ENCODE data around the gene MT2A. TPM values are rescaled to one million over a fixed set of nuclear protein-coding genes. Genes with fewer than 3 reads are reported as not detected.

MT2A gene
- total RNA-seq, 1 donor, result 114 TPM

- H3K4me3 ChIP-seq (ENCODE audit: low read depth, low read length), result peak overlapping the region; percentile 46
- TF ChIP-seq CTCF (IDR thresholded peaks at IDR 0.05; ENCODE audit: insufficient read depth, low read length), result no peak
- peak; percentile 92 for DNase-seq (ENCODE audit: low read depth)
Measured at GRCh38 chr16:56606476-56607108, 1.8 kb upstream of the MT2A start.

- no peak for TF ChIP-seq CTCF (IDR thresholded peaks at IDR 0.05; ENCODE audit: insufficient read depth, low read length)
- peak; percentile 97 for DNase-seq (ENCODE audit: low read depth)
- H3K4me3 ChIP-seq (ENCODE audit: low read depth, low read length), result peak overlapping the region; percentile 46
Measured at GRCh38 chr16:56607109-56607618, 1.2 kb upstream of the MT2A start.

- DNase-seq (ENCODE audit: low read depth), result no peak
- no peak for TF ChIP-seq CTCF (IDR thresholded peaks at IDR 0.05; ENCODE audit: insufficient read depth, low read length)
- H3K4me3 ChIP-seq (ENCODE audit: low read depth, low read length), result peak overlapping the region; percentile 54
Measured at GRCh38 chr16:56607675-56608042, 725 bp upstream of the MT2A start.

DNA sequence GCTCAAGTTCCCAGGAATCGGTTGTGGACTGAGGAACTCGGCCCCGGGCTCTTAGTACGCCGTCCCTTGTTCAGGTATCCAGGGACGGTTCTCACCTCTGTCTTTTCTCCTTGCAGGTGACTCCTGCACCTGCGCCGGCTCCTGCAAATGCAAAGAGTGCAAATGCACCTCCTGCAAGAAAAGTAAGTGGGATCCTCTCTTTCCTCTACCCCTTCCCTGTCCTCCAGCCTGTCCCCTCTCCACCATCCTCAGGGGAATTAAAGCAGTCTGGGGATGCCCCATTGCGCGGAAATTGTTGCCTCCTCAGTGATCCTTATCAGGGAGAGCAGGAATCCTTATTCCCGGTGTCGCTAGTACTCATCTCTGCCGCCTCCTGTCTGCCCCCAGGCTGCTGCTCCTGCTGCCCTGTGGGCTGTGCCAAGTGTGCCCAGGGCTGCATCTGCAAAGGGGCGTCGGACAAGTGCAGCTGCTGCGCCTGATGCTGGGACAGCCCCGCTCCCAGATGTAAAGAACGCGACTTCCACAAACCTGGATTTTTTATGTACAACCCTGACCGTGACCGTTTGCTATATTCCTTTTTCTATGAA, 585 bp downstream of the MT2A start:
- no peak for TF ChIP-seq CTCF (IDR thresholded peaks at IDR 0.05; ENCODE audit: insufficient read depth, low read length)
- H3K4me3 ChIP-seq (ENCODE audit: low read depth, low read length), result peak overlapping the region; percentile 76
- DNase-seq (ENCODE audit: low read depth), result peak; percentile 21

- peak; percentile 88 for DNase-seq (ENCODE audit: low read depth)
- H3K4me3 ChIP-seq (ENCODE audit: low read depth, low read length), result peak overlapping the region; percentile 76
- TF ChIP-seq CTCF (IDR thresholded peaks at IDR 0.05; ENCODE audit: insufficient read depth, low read length), result no peak
Measured at GRCh38 chr16:56609463-56609921, 1.1 kb downstream of the MT2A start.

DNA sequence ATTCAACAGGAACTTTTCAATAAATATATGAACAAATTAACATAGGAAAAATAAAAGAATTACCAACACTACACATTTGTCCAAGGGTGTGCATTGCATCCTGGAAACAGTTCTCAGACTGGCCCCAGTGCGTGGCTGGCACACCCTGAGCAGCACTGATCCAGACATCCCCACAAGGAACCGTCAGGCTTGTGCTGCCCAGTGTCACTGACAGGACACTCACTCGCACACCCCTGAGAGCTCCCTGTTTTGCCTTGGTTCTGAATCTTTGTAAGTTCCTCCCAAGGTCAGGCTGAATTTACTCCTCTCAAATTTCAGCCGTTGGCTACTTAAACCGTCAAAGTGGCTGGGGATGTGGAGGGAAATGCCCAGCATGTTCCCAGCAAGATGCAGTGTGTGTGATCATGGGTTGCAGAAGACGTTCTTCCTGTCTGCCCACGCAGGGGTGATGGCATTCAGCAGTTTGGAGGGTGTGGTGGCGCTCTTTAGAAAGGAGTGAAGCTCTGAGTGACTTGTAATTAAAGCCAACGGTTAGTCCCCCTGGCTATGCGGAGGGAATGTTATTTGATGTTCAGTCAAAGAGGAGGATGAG, 1.7 kb downstream of the MT2A start:
- peak; percentile 90 for DNase-seq (ENCODE audit: low read depth)
- no peak for TF ChIP-seq CTCF (IDR thresholded peaks at IDR 0.05; ENCODE audit: insufficient read depth, low read length)

More for the DNA sequence above, 1.7 kb downstream of the MT2A start:
- H3K4me3 ChIP-seq (ENCODE audit: low read depth, low read length), result peak overlapping the region; percentile 76

All from fibroblast of the aortic adventitia (primary cell).